Smooth muscle cell (in vitro differentiated cells): ENCODE data around the gene DGLUCY. TPM values are rescaled to one million over a fixed set of nuclear protein-coding genes. Genes with fewer than 3 reads are reported as not detected.

Experiments used
- DNase-seq: peaks from one replicate; lab custom pipeline; 2025; ENCODE audit not compliant: unreplicated experiment; lab: John Stamatoyannopoulos, UW
- H2AFZ ChIP-seq: fragments of 200-600 bp; sonication (generic); 2 replicates; pipeline ENCODE4 v1.6.0; 2016; ENCODE audit warnings: antibody characterized with exemption, low read depth, mild to moderate bottlenecking
- H3F3A ChIP-seq: fragments of 200-600 bp; sonication (generic); 2 replicates; pipeline ENCODE4 v1.6.0; 2017; ENCODE audit warnings: antibody characterized with exemption, low read depth
- H3K27ac ChIP-seq: fragments of 200-600 bp; sonication (generic); 2 replicates; pipeline ENCODE4 v1.5.1; 2016; ENCODE audit warnings: low read depth, mild to moderate bottlenecking
- H3K27me3 ChIP-seq: fragments of 200-600 bp; sonication (generic); 2 replicates; pipeline ENCODE4 v1.6.1; 2016; ENCODE audit warnings: low read depth, mild to moderate bottlenecking
- H3K36me3 ChIP-seq: fragments of 200-600 bp; sonication (generic); 2 replicates; pipeline ENCODE4 v1.5.1; 2016; ENCODE audit warnings: low read depth
- H3K4me1 ChIP-seq: fragments of 200-600 bp; sonication (generic); 2 replicates; pipeline ENCODE4 v1.5.1; 2016; ENCODE audit warnings: low read depth
- H3K4me2 ChIP-seq: fragments of 200-600 bp; sonication (generic); 2 replicates; pipeline ENCODE4 v1.6.0; 2016; ENCODE audit warnings: mild to moderate bottlenecking
- H3K4me3 ChIP-seq: fragments of 200-600 bp; sonication (generic); 2 replicates; pipeline ENCODE4 v1.5.1; 2016; ENCODE audit warnings: mild to moderate bottlenecking
- H3K79me2 ChIP-seq: fragments of 200-600 bp; sonication (generic); 2 replicates; pipeline ENCODE4 v1.6.0; 2016; ENCODE audit warnings: low read depth, mild to moderate bottlenecking
- H3K9ac ChIP-seq: fragments of 200-600 bp; sonication (generic); 2 replicates; pipeline ENCODE4 v1.6.0; 2016; ENCODE audit warnings: low read depth
- H3K9me3 ChIP-seq: fragments of 200-600 bp; sonication (generic); replicated peaks from 2 replicates; pipeline ENCODE4 v1.5.1; 2016; ENCODE audit warnings: low read depth
- H4K20me1 ChIP-seq: fragments of 200-600 bp; sonication (generic); 2 replicates; pipeline ENCODE4 v1.6.0; 2016; ENCODE audit warnings: low read depth
- CTCF ChIP-seq: fragments of 200-600 bp; sonication (generic); IDR thresholded peaks from 2 replicates; pipeline ENCODE4 v1.5.1; 2017; ENCODE audit warnings: borderline replicate concordance, mild to moderate bottlenecking, antibody characterized with exemption; ENCODE audit not compliant: insufficient read depth, poor library complexity, severe bottlenecking
- WGBS: methylation state at CpG from one replicate; pipeline ENCODE4 v1.1.7; 2016; ENCODE audit warnings: low lambda C conversion rate; 5-methylcytosine and 5-hydroxymethylcytosine counted together
- polyA plus RNA-seq: library from polyadenylated mRNA; unstranded; fragments of >200 nt; fragmentation: Nextera tagmentation; extraction: Ambion mirVana; gene quantifications from 2 replicates; pipeline ENCODE4 v1.2.1, GENCODE V29; 2016
- total RNA-seq: library from RNA; depleted of rRNA; stranded (reverse); fragments of >200 nt; gene quantifications from 2 replicates; pipeline ENCODE4 v1.2.3, GENCODE V29; 2014

The DGLUCY gene
- total and polyA plus RNA-seq, 2 experiments from 2014 or later: 9.7 to 11.3 TPM

- no peak overlapping the region for H3K9ac ChIP-seq
- H3K36me3 ChIP-seq: no peaks in the 10 kb centered on the region
- TF ChIP-seq CTCF: no peak
- H3K27me3 ChIP-seq: peaks cover 4% of the 10 kb centered on the region
- no peak overlapping the region for H3K4me3 ChIP-seq
- no peaks in the 10 kb centered on the region for H4K20me1 ChIP-seq
- H2AFZ ChIP-seq: no peak overlapping the region
- no peak for DNase-seq
- H3K4me2 ChIP-seq: no peak overlapping the region
- peaks cover 5% of the 10 kb centered on the region for H3K4me1 ChIP-seq
- WGBS: 88% methylated on average over 8 of the region's 8 CpGs
- H3K79me2 ChIP-seq: no peaks in the 10 kb centered on the region
- H3K27ac ChIP-seq: no peak overlapping the region
- H3F3A ChIP-seq: no peaks in the 10 kb centered on the region
- no peaks in the 10 kb centered on the region for H3K9me3 ChIP-seq
These were observed 30.0 kb downstream of the DGLUCY start for GRCh38 chr14:91143862-91144261.

GRCh38 chr14:91144425-91145145 lies 30.7 kb downstream of the DGLUCY start:
- H3K4me1 ChIP-seq: peaks cover 5% of the 10 kb centered on the region
- no peaks in the 10 kb centered on the region for H3K36me3 ChIP-seq
- H3K4me2 ChIP-seq: no peak overlapping the region
- 70% methylated on average over 5 of the region's 5 CpGs for WGBS
- H3K4me3 ChIP-seq: no peak overlapping the region
- no peaks in the 10 kb centered on the region for H4K20me1 ChIP-seq
- DNase-seq: no peak
- peaks cover 4% of the 10 kb centered on the region for H3K27me3 ChIP-seq
- no peak overlapping the region for H3K9ac ChIP-seq
- no peaks in the 10 kb centered on the region for H3F3A ChIP-seq
- H3K27ac ChIP-seq: no peak overlapping the region
- no peaks in the 10 kb centered on the region for H3K9me3 ChIP-seq
- no peak overlapping the region for H2AFZ ChIP-seq
- no peak for TF ChIP-seq CTCF
- H3K79me2 ChIP-seq: no peaks in the 10 kb centered on the region

GRCh38 chr14:91145391-91146160 lies 31.7 kb downstream of the DGLUCY start:
- 92% methylated on average over 11 of the region's 11 CpGs for WGBS

More at GRCh38 chr14:91145391-91146160, 31.7 kb downstream of the DGLUCY start:
- no peak overlapping the region for H3K4me3 ChIP-seq
- H3K27me3 ChIP-seq: peaks cover 4% of the 10 kb centered on the region
- TF ChIP-seq CTCF: no peak
- H3K4me2 ChIP-seq: no peak overlapping the region
- no peaks in the 10 kb centered on the region for H3K9me3 ChIP-seq
- no peak overlapping the region for H2AFZ ChIP-seq
- no peak for DNase-seq
- H3K4me1 ChIP-seq: peaks cover 5% of the 10 kb centered on the region
- no peaks in the 10 kb centered on the region for H3F3A ChIP-seq
- H4K20me1 ChIP-seq: no peaks in the 10 kb centered on the region
- H3K36me3 ChIP-seq: no peaks in the 10 kb centered on the region
- H3K27ac ChIP-seq: no peak overlapping the region
- H3K79me2 ChIP-seq: no peaks in the 10 kb centered on the region
- H3K9ac ChIP-seq: no peak overlapping the region
